GM19238 (cell line): Measurements from ENCODE around the gene GPR85.
A peak's percentile ranks its signal among the peaks of the same experiment; 100 is the strongest.
"Not testable (repeated sequence)": the region's sequence is repeated elsewhere in the genome, so short reads cannot be mapped to it uniquely, and the experiment has no call there.

Experiments used
- DNase-seq: peaks from one replicate; pipeline ENCODE4 v3.0.0; 2011; ENCODE audit warnings: low spot score; ENCODE audit not compliant: insufficient read length

Gene GPR85

GRCh38 chr7:113086431-113086888 lies at the start of gene GPR85:
GPR85 (minus strand) TSS chr7:113086827; CDS start chr7:113084721, 2,106 bp downstream.
- peak; percentile 27 for DNase-seq

GRCh38 chr7:113134025-113134424 lies 47.4 kb upstream of the GPR85 start:
- DNase-seq, result no peak

GRCh38 chr7:113131367-113131766 lies 44.7 kb upstream of the GPR85 start:
- no peak for DNase-seq

GRCh38 chr7:113128031-113128430 lies 41.4 kb upstream of the GPR85 start:
- no peak for DNase-seq

GRCh38 chr7:113125728-113126127 lies 39.1 kb upstream of the GPR85 start:
- DNase-seq, result no peak

- DNase-seq, result no peak
These were observed 36.1 kb upstream of the GPR85 start for GRCh38 chr7:113122744-113123143.

GRCh38 chr7:113120647-113121046 lies 34.0 kb upstream of the GPR85 start:
- DNase-seq, result no peak

- no peak for DNase-seq
These were observed 32.8 kb upstream of the GPR85 start for GRCh38 chr7:113119429-113119828.

GRCh38 chr7:113118074-113118959 lies 31.7 kb upstream of the GPR85 start, which contains the start of gene SMIM30:
SMIM30 (minus strand) TSS chr7:113118554; CDS start chr7:113117578, 976 bp downstream.
- DNase-seq, result peak; percentile 73

GRCh38 chr7:113117374-113117774 lies 30.7 kb upstream of the GPR85 start:
- DNase-seq, result not testable (repeated sequence)

- no peak for DNase-seq
These were observed 27.3 kb upstream of the GPR85 start for GRCh38 chr7:113113912-113114311.

- no peak for DNase-seq
These were observed 23.1 kb upstream of the GPR85 start for GRCh38 chr7:113109718-113110117.

- DNase-seq, result no peak
These were observed 13.5 kb upstream of the GPR85 start for GRCh38 chr7:113100121-113100603.

- DNase-seq, result no peak
These were observed 12.8 kb upstream of the GPR85 start for GRCh38 chr7:113099284-113099919.

- DNase-seq, result no peak
These were observed 8.1 kb upstream of the GPR85 start for GRCh38 chr7:113094517-113095249.

- DNase-seq, result no peak
These were observed 6.9 kb upstream of the GPR85 start for GRCh38 chr7:113093561-113093960.

GRCh38 chr7:113092762-113093161 lies 6.1 kb upstream of the GPR85 start:
- DNase-seq, result no peak

GRCh38 chr7:113087071-113087998 lies 708 bp upstream of the GPR85 start:
- no peak for DNase-seq

- no peak for DNase-seq
These were observed 741 bp downstream of the GPR85 start for GRCh38 chr7:113085781-113086390.
